ENCODE results near the gene PEX14.

PEX14 gene

DNA sequence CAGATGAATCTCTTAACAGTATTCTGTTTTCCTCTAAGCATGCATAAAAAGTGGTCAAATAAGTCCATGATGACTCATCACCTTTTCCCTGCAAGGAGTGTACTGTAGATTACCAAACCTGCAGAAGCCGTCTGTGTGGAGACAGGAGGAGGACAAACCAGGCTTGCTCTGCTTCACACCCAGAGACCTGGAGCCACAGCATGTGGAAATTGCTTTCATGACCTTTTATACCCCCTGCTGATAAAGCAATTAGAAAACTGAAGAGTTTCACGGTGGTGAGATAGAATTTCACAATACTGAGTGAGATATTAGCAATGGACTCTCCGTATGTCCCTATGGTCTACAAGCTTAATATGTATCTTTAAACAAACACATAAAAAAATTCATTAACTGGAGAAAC lies 15.6 kb upstream of the PEX14 start:
- peak; percentile 75 for DNase-seq (ENCODE audit: low spot score)
- ChIA-PET POLR2A (ENCODE audit: low non-redundant PET) (no interaction called here), CTCF (interaction anchor here (0.6 kb wide), 1 partner anchor 29 kb away, joined by 3 read pairs; no protein-coding TSS in a partner anchor)
- TF ChIP-seq, protein P1, sequence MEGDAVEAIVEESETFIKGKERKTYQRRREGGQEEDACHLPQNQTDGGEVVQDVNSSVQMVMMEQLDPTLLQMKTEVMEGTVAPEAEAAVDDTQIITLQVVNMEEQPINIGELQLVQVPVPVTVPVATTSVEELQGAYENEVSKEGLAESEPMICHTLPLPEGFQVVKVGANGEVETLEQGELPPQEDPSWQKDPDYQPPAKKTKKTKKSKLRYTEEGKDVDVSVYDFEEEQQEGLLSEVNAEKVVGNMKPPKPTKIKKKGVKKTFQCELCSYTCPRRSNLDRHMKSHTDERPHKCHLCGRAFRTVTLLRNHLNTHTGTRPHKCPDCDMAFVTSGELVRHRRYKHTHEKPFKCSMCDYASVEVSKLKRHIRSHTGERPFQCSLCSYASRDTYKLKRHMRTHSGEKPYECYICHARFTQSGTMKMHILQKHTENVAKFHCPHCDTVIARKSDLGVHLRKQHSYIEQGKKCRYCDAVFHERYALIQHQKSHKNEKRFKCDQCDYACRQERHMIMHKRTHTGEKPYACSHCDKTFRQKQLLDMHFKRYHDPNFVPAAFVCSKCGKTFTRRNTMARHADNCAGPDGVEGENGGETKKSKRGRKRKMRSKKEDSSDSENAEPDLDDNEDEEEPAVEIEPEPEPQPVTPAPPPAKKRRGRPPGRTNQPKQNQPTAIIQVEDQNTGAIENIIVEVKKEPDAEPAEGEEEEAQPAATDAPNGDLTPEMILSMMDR (conservative IDR thresholded peaks at IDR 0.05; ENCODE audit: low read depth), result no peak
- H3K27ac ChIP-seq, result peak overlapping the region; percentile 84

DNA sequence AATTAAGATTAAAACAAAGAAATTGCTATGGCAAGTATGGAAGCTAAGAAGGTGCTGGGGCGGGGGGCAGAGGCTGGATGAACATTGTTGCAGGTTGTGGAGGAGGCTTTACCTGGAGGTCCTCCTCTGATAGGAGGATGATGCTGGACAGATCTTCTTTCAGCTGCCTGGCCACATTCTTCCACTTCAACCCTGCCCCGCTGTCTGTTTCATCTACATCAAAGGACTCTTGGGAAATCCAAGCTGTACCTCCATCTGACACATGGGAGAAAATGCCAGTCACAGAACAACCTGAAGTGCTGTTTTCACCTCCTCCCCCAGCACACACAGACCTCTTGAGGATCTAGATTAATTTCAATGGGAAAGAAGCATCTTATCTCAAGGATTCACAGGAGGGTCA lies 7.7 kb upstream of the PEX14 start:
- TF ChIP-seq, protein P1 (conservative IDR thresholded peaks at IDR 0.05; ENCODE audit: low read depth), result no peak
- CTCF ChIA-PET, result interaction anchor here (0.5 kb wide), 1 partner anchor 841 kb away, joined by 3 read pairs; no protein-coding TSS in a partner anchor
- POLR2A ChIA-PET (ENCODE audit: low non-redundant PET), result no interaction called here
- no peak for DNase-seq (ENCODE audit: low spot score)
- no peak overlapping the region for H3K27ac ChIP-seq

DNA sequence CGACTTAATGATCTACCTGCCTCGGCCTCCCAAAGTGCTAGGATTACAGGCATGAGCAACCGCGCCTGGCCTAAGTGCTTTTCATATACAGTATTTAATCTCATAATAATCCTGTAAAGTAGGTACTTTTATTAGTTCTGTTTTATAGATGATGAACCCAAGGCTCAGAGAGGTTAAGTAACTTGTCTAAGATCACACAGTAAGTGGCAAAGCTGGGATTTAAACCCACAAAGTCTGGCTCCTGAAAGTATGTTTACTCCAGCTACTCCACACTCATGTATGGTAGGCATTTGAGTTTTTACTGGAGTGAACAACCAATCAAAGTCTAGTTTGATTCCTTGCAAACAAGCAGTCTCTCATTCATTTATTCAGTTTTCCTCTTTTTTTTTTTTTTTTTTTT lies 4.7 kb upstream of the PEX14 start:
- ChIA-PET CTCF (no interaction called here), POLR2A (ENCODE audit: low non-redundant PET) (no interaction called here)
- TF ChIP-seq, protein P1 (conservative IDR thresholded peaks at IDR 0.05; ENCODE audit: low read depth), result no peak
- DNase-seq (ENCODE audit: low spot score), result no peak
- H3K27ac ChIP-seq, result no peak overlapping the region

DNA sequence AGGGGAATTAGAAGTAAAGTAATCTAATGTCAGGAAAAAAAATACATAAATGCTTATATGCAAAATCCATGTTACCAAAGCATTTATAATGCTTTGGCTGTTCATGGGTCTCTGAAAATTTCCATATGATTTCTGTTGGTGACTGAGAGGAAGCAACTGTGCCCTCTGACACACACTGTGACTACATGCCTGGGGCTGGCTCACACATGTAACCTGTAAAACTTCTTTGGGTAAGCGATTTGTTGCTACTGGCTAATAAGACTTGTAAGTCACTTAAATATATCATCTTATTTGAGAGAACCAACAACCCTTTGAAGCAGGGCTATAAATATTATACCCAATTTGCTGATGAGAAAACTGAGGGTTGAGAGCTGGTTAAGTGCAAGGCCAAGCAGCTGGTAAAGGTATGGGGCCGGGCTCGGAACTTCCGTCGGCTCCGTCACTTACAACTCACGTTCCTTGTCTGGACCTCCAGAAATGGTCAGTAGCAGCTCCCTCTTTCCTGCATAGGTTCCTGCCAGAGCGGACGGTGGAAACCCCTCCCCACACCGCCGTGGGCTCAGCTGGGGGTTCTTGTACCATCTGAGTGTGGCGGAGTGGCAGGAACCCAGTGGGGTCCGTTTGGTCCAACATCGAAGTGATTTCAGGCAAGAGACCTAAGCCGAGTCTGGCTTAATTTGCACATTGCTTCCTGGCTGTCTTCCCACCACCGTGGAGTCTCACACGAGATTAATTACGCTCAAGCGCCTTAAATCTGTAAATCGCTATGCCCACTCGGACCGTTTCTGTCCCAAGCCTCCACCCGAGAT lies 3.1 kb upstream of the PEX14 start:
- DNase-seq (ENCODE audit: low spot score), result no peak
- ChIA-PET POLR2A (ENCODE audit: low non-redundant PET) (no interaction called here), CTCF (no interaction called here)
- peak overlapping the region; percentile 85 for H3K27ac ChIP-seq
- TF ChIP-seq, protein P1 (conservative IDR thresholded peaks at IDR 0.05; ENCODE audit: low read depth), result no peak

DNA sequence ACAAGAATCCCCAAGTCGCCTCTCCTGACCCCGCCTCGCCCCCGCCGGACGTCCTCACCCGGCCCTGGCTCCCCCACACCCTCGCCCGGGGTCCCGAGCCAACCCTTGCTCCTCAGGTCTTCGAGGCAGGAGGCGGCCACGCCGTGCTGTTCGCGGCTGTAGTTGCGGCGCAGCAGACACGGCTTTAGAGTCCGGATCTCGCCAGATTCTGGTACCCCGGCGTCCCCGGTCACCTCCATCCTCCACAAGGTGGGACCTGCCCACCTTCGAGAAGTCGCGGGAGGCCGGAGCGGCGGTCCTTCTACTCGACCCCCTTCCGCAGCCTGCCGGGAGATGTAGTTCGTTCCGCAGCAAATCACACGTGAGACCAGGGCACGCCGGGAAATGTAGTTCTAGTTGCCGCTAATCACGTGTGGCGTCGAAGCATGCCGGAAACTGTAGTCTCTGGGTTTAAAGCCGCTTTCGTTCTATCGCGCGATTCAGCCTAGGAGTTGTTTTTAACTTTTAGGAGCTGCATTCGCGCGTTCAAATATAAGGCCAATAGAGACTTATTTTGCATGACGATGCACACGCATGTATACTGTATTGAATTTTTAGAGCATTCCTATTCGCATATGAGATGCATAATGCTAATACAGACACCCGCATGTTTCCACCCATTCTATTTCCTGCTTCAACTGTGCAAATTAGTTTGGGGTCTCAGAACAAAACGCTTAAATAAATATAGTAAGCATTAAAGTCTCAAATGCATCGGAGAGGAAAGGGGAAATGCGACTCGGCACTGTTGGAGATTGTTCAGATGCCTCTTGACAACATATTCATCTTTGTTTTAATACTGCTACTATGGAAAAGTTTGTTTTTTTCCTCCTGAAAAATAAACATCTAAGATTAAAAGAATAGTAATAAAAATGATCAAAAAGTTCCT lies 2.3 kb upstream of the PEX14 start, which contains the start of gene DFFA:
Gene DFFA (minus strand): TSS at position 310 of the 925 bp plus-strand sequence. CDS start 71 bp downstream, at position 239.
- POLR2A ChIA-PET (ENCODE audit: low non-redundant PET), result interaction anchor here (0.7 kb wide), 1 partner anchor 1168 kb away, joined by 3 read pairs; no protein-coding TSS in a partner anchor

More for the DNA sequence above, 2.3 kb upstream of the PEX14 start, which contains the start of gene DFFA:
- H3K27ac ChIP-seq, result peak within 1 kb of the TSS; percentile 85
- CTCF ChIA-PET, result no interaction called here
- DNase-seq (ENCODE audit: low spot score), result peak; percentile 91
- TF ChIP-seq, protein P1 (conservative IDR thresholded peaks at IDR 0.05; ENCODE audit: low read depth), result no peak

Measured in RWPE1 (cell line).